GM08714 (cell line): ENCODE results near the gene ELAPOR1.

Source experiments
- H3K4me3 ChIP-seq: fragments of 200-500 bp; sonication (Bioruptor generic); 2 replicates; pipeline ENCODE4 v1.5.1; 2014; ENCODE audit warnings: mild to moderate bottlenecking, low read length, inconsistent platforms
- ZNF274 ChIP-seq: IDR thresholded peaks from 2 replicates; pipeline ENCODE4 v1.6.1; 2012; ENCODE audit warnings: mild to moderate bottlenecking, low read depth, low read length

The ELAPOR1 gene

GRCh38 chr1:109113590-109114341 is at the start of gene ELAPOR1:
Gene ELAPOR1 (plus strand): TSS chr1:109114115. CDS start chr1:109114184, 69 bp downstream.
- no peak for TF ChIP-seq ZNF274
- H3K4me3 ChIP-seq = peak within 1 kb of the TSS; percentile 25; the same call in 1 of the 2 replicates

- TF ChIP-seq ZNF274 = no peak
- H3K4me3 ChIP-seq = no peak overlapping the region
Observed at GRCh38 chr1:109065137-109065536, 48.8 kb upstream of the ELAPOR1 start.

- no peak overlapping the region for H3K4me3 ChIP-seq
- no peak for TF ChIP-seq ZNF274
Observed at GRCh38 chr1:109067883-109068282, 46.0 kb upstream of the ELAPOR1 start.

- no peak for TF ChIP-seq ZNF274
- H3K4me3 ChIP-seq = no peak overlapping the region
Observed at GRCh38 chr1:109069294-109069693, 44.6 kb upstream of the ELAPOR1 start.

- TF ChIP-seq ZNF274 = no peak
- H3K4me3 ChIP-seq = peak within 1 kb of the TSS; percentile 97
Observed at GRCh38 chr1:109075531-109076490, 38.1 kb upstream of the ELAPOR1 start, which contains the start of gene TAF13. Gene TAF13 (minus strand): TSS chr1:109076003. CDS start chr1:109075947, 56 bp downstream.

- no peak for TF ChIP-seq ZNF274
- H3K4me3 ChIP-seq = no peak overlapping the region
Observed at GRCh38 chr1:109078317-109078716, 35.6 kb upstream of the ELAPOR1 start.

- no peak overlapping the region for H3K4me3 ChIP-seq
Observed at GRCh38 chr1:109079240-109079622, 34.7 kb upstream of the ELAPOR1 start.

GRCh38 chr1:109080441-109081082 is 33.4 kb upstream of the ELAPOR1 start:
- no peak for TF ChIP-seq ZNF274
- H3K4me3 ChIP-seq = no peak overlapping the region

More at GRCh38 chr1:109079240-109079622, 34.7 kb upstream of the ELAPOR1 start:
- no peak for TF ChIP-seq ZNF274

- TF ChIP-seq ZNF274 = no peak
- no peak overlapping the region for H3K4me3 ChIP-seq
Observed at GRCh38 chr1:109083501-109083900, 30.4 kb upstream of the ELAPOR1 start.

- H3K4me3 ChIP-seq = no peak overlapping the region
- TF ChIP-seq ZNF274 = no peak
Observed at GRCh38 chr1:109083923-109084322, 30.0 kb upstream of the ELAPOR1 start.

GRCh38 chr1:109084563-109085517 is 29.1 kb upstream of the ELAPOR1 start:
- TF ChIP-seq ZNF274 = no peak
- H3K4me3 ChIP-seq = no peak overlapping the region

GRCh38 chr1:109089242-109090015 is 24.5 kb upstream of the ELAPOR1 start:
- H3K4me3 ChIP-seq = peak overlapping the region; percentile 98; the same call in 1 of the 2 replicates
- TF ChIP-seq ZNF274 = no peak
